ENCODE results near the gene C1QTNF8.

DNA sequence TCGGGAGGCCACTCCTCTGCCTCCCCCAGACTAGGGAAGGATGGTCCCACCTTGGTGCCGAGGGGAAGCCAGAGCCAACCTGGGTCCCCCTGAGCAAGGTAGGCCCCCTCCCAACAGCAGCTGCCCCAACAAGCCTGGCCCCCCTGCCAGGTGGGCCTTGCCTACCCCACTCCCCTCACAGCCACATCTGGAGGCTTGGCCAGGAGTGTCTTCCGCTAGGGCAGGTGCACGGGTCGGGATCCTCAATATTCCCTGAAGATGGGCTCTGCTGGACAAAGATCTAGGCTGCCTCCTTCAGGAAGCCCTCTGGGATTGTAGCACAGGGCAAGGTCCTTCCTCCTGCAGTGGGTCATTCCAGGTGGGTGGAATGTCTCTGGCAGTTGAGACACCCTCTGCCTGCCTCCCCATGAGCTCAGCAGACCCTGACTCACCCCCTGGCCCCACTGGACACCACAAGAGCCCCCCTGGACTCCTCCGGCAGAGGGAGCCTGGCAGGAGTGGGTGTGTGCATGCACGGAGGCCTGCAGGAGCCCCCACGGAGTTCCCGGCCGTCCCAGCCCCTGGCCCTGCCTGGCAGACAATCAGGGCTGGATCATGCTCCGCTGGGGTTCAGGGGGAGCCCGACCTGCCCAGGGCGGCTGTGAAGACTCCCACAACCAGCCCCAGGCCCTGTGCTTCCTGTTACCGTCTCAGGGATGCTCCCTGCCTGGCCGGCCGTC, 435 bp downstream of the C1QTNF8 start:
- TF ChIP-seq, protein P1, sequence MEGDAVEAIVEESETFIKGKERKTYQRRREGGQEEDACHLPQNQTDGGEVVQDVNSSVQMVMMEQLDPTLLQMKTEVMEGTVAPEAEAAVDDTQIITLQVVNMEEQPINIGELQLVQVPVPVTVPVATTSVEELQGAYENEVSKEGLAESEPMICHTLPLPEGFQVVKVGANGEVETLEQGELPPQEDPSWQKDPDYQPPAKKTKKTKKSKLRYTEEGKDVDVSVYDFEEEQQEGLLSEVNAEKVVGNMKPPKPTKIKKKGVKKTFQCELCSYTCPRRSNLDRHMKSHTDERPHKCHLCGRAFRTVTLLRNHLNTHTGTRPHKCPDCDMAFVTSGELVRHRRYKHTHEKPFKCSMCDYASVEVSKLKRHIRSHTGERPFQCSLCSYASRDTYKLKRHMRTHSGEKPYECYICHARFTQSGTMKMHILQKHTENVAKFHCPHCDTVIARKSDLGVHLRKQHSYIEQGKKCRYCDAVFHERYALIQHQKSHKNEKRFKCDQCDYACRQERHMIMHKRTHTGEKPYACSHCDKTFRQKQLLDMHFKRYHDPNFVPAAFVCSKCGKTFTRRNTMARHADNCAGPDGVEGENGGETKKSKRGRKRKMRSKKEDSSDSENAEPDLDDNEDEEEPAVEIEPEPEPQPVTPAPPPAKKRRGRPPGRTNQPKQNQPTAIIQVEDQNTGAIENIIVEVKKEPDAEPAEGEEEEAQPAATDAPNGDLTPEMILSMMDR (IDR thresholded peaks at IDR 0.05; ENCODE audit: low read length) = no peak
- no peak for TF ChIP-seq EZH2 (optimal IDR thresholded peaks at IDR 0.05; ENCODE audit: low read depth, low read length)
